ENCODE results near the gene ARHGAP4.

ARHGAP4 gene

GRCh38 chrX:153885208-153885787 is 40.8 kb downstream of the ARHGAP4 start:
- TF ChIP-seq, protein P1, sequence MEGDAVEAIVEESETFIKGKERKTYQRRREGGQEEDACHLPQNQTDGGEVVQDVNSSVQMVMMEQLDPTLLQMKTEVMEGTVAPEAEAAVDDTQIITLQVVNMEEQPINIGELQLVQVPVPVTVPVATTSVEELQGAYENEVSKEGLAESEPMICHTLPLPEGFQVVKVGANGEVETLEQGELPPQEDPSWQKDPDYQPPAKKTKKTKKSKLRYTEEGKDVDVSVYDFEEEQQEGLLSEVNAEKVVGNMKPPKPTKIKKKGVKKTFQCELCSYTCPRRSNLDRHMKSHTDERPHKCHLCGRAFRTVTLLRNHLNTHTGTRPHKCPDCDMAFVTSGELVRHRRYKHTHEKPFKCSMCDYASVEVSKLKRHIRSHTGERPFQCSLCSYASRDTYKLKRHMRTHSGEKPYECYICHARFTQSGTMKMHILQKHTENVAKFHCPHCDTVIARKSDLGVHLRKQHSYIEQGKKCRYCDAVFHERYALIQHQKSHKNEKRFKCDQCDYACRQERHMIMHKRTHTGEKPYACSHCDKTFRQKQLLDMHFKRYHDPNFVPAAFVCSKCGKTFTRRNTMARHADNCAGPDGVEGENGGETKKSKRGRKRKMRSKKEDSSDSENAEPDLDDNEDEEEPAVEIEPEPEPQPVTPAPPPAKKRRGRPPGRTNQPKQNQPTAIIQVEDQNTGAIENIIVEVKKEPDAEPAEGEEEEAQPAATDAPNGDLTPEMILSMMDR (IDR thresholded peaks at IDR 0.05; ENCODE audit: low read depth, low read length, missing control alignments): no peak
- DNase-seq (ENCODE audit: low read depth): no peak
- H3K4me3 ChIP-seq (ENCODE audit: low read depth, low read length): no peak overlapping the region

GRCh38 chrX:153884590-153884989 is 41.5 kb downstream of the ARHGAP4 start:
- H3K4me3 ChIP-seq (ENCODE audit: low read depth, low read length): no peak overlapping the region
- DNase-seq (ENCODE audit: low read depth): no peak

GRCh38 chrX:153884136-153884535 is 41.9 kb downstream of the ARHGAP4 start:
- TF ChIP-seq, protein P1 (IDR thresholded peaks at IDR 0.05; ENCODE audit: low read depth, low read length, missing control alignments): no peak
- H3K4me3 ChIP-seq (ENCODE audit: low read depth, low read length): no peak overlapping the region
- no peak for DNase-seq (ENCODE audit: low read depth)

More at GRCh38 chrX:153884590-153884989, 41.5 kb downstream of the ARHGAP4 start:
- TF ChIP-seq, protein P1 (IDR thresholded peaks at IDR 0.05; ENCODE audit: low read depth, low read length, missing control alignments): peak; percentile 15

- H3K4me3 ChIP-seq (ENCODE audit: low read depth, low read length): no peak overlapping the region
- TF ChIP-seq, protein P1 (IDR thresholded peaks at IDR 0.05; ENCODE audit: low read depth, low read length, missing control alignments): no peak
- no peak for DNase-seq (ENCODE audit: low read depth)
Measured at GRCh38 chrX:153883163-153883843, 42.8 kb downstream of the ARHGAP4 start.

DNA sequence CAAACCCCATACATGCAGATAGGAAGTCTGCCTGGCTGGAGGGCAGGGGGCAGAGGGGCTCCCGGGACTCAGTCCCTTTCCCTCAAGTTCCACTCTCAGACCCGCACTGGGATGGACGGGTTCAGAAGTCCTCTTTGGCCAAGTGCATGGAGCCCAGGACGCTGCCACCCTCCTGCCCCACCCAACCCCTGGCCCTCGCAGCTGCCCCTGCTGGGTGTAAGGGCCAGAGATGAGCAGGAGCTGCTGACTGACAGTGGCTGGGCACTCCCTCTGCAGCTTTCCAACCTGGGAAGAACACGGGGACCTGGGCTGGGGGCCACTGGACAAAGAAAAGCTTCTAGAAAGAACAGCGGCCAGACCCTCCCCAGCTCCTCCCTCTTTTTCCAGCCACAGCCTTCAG is 43.5 kb downstream of the ARHGAP4 start:
- DNase-seq (ENCODE audit: low read depth): no peak
- TF ChIP-seq, protein P1 (IDR thresholded peaks at IDR 0.05; ENCODE audit: low read depth, low read length, missing control alignments): no peak
- no peak overlapping the region for H3K4me3 ChIP-seq (ENCODE audit: low read depth, low read length)

DNA sequence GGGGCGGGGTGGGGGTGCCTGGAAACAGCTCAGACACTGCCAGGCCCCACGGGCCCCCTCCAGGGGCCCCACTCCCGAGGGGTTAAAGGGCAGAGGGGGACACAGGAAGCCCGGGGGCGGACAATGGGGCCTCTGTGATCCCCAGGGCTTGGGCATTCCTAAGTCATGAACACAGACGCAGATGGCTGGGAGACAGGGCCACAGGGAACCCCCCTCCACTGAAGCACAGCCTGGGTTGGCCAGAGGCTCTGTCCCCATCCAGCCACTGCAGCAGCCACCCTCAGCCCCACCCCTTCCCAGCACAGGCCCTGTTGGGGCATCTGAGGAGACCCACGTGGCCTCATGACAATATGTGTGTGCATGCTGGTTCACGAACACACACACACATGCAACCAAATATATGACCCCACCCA is 44.0 kb downstream of the ARHGAP4 start:
- DNase-seq (ENCODE audit: low read depth): no peak
- TF ChIP-seq, protein P1 (IDR thresholded peaks at IDR 0.05; ENCODE audit: low read depth, low read length, missing control alignments): no peak

GRCh38 chrX:153881281-153881680 is 44.8 kb downstream of the ARHGAP4 start:
- TF ChIP-seq, protein P1 (IDR thresholded peaks at IDR 0.05; ENCODE audit: low read depth, low read length, missing control alignments): no peak
- no peak for DNase-seq (ENCODE audit: low read depth)
- H3K4me3 ChIP-seq (ENCODE audit: low read depth, low read length): no peak overlapping the region

More for the DNA sequence above, 44.0 kb downstream of the ARHGAP4 start:
- H3K4me3 ChIP-seq (ENCODE audit: low read depth, low read length): no peak overlapping the region

Measured in GM12864 (cell line).